ENCODE results near the gene GPX4.

DNA sequence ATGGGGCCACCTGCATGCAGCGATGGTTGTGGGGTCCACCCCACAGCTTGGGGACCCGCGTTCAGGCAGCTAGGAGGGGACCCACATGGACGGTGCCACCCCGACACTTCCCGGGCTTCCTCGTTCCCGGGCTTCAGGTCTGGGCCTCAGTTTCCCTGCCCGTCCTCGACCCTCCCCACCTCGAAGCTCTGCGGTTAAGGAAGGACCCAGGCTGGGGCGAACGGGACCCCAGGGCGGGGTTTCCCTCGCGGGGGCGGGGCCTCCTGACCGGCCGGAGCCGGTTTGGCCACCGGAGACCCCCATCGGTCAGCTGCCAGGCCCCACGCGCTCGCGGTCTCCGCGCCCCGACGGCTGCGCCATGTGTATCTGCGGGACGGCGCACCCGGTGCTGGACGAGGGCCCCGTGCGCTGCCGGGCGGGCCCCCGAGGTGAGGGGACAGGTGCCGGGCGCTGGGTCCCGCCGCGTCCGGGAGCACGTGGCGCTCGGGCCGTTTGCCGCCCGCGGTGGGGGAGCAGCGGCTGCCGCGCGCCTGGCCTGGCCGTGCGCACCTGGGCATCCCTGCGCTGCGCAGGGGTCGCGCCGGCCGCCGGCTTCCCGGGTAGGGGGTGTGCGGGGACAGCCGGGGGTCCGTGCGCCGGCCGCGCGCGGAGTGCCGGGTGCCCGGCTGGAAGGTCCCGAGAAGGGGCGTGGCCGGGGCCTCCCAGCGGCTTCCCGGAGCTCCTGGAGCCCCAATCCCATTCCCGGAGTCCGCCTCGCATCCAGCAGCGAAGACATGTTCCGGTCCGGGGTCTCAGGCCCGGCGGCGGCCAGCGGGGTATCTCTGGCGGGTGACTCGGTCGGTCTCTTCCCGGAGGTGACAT is 32.6 kb upstream of the GPX4 start:
- TF ChIP-seq, protein P1, sequence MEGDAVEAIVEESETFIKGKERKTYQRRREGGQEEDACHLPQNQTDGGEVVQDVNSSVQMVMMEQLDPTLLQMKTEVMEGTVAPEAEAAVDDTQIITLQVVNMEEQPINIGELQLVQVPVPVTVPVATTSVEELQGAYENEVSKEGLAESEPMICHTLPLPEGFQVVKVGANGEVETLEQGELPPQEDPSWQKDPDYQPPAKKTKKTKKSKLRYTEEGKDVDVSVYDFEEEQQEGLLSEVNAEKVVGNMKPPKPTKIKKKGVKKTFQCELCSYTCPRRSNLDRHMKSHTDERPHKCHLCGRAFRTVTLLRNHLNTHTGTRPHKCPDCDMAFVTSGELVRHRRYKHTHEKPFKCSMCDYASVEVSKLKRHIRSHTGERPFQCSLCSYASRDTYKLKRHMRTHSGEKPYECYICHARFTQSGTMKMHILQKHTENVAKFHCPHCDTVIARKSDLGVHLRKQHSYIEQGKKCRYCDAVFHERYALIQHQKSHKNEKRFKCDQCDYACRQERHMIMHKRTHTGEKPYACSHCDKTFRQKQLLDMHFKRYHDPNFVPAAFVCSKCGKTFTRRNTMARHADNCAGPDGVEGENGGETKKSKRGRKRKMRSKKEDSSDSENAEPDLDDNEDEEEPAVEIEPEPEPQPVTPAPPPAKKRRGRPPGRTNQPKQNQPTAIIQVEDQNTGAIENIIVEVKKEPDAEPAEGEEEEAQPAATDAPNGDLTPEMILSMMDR (IDR thresholded peaks at IDR 0.05; ENCODE audit: low read length), result no peak
- no peak for TF ChIP-seq EZH2 (IDR thresholded peaks at IDR 0.05; ENCODE audit: borderline replicate concordance, low read length)

Data from OCI-LY1 (cell line).